Measurements from ENCODE around the gene ATP8A2.

Gene ATP8A2

GRCh38 chr13:25684491-25684890 lies 312.7 kb downstream of the ATP8A2 start:
- no peak for DNase-seq (ENCODE audit: low spot score)

GRCh38 chr13:25686831-25687470 lies 315.2 kb downstream of the ATP8A2 start:
- DNase-seq (ENCODE audit: low spot score): no peak

GRCh38 chr13:25687471-25688225 lies 315.9 kb downstream of the ATP8A2 start:
- DNase-seq (ENCODE audit: low spot score): no peak

GRCh38 chr13:25688536-25688935 lies 316.8 kb downstream of the ATP8A2 start:
- no peak for DNase-seq (ENCODE audit: low spot score)

GRCh38 chr13:25689539-25689938 lies 317.8 kb downstream of the ATP8A2 start:
- no peak for DNase-seq (ENCODE audit: low spot score)

GRCh38 chr13:25690582-25690981 lies 318.8 kb downstream of the ATP8A2 start:
- no peak for DNase-seq (ENCODE audit: low spot score)

- no peak for DNase-seq (ENCODE audit: low spot score)
Measured at GRCh38 chr13:25691654-25692053, 319.9 kb downstream of the ATP8A2 start.

GRCh38 chr13:25692099-25692498 lies 320.3 kb downstream of the ATP8A2 start:
- no peak for DNase-seq (ENCODE audit: low spot score)

- DNase-seq (ENCODE audit: low spot score): no peak
Measured at GRCh38 chr13:25699056-25699455, 327.3 kb downstream of the ATP8A2 start.

GRCh38 chr13:25699600-25699999 lies 327.8 kb downstream of the ATP8A2 start:
- DNase-seq (ENCODE audit: low spot score): no peak

GRCh38 chr13:25701304-25701703 lies 329.5 kb downstream of the ATP8A2 start:
- no peak for DNase-seq (ENCODE audit: low spot score)

GRCh38 chr13:25702386-25702785 lies 330.6 kb downstream of the ATP8A2 start:
- DNase-seq (ENCODE audit: low spot score): no peak

- no peak for DNase-seq (ENCODE audit: low spot score)
Measured at GRCh38 chr13:25707726-25708125, 336.0 kb downstream of the ATP8A2 start.

- no peak for DNase-seq (ENCODE audit: low spot score)
Measured at GRCh38 chr13:25708268-25708667, 336.5 kb downstream of the ATP8A2 start.

- no peak for DNase-seq (ENCODE audit: low spot score)
Measured at GRCh38 chr13:25709088-25709487, 337.3 kb downstream of the ATP8A2 start.

GRCh38 chr13:25715760-25716159 lies 344.0 kb downstream of the ATP8A2 start:
- DNase-seq (ENCODE audit: low spot score): no peak

GRCh38 chr13:25717666-25718197 lies 346.0 kb downstream of the ATP8A2 start:
- DNase-seq (ENCODE audit: low spot score): no peak

- no peak for DNase-seq (ENCODE audit: low spot score)
Measured at GRCh38 chr13:25719666-25720065, 347.9 kb downstream of the ATP8A2 start.

- DNase-seq (ENCODE audit: low spot score): no peak
Measured at GRCh38 chr13:25722893-25723292, 351.1 kb downstream of the ATP8A2 start.

GRCh38 chr13:25725104-25725503 lies 353.3 kb downstream of the ATP8A2 start:
- no peak for DNase-seq (ENCODE audit: low spot score)

GRCh38 chr13:25727250-25727649 lies 355.5 kb downstream of the ATP8A2 start:
- no peak for DNase-seq (ENCODE audit: low spot score)

- DNase-seq (ENCODE audit: low spot score): no peak
Measured at GRCh38 chr13:25727810-25728209, 356.0 kb downstream of the ATP8A2 start.

GRCh38 chr13:25729201-25729600 lies 357.4 kb downstream of the ATP8A2 start:
- no peak for DNase-seq (ENCODE audit: low spot score)

- no peak for DNase-seq (ENCODE audit: low spot score)
Measured at GRCh38 chr13:25731037-25731436, 359.3 kb downstream of the ATP8A2 start.

Measured in HuH-7 (cell line).